HCT116 (cell line): ENCODE results near the gene SLC50A1. TPM values are rescaled to one million over a fixed set of nuclear protein-coding genes. Genes with fewer than 3 reads are reported as not detected.

Experiments
- ATAC-seq: fragments of 200-7000 bp; cut with Tn5 transposase; 2 replicates; pipeline ENCODE4 v1.9.1; 2020; ENCODE audit warnings: mild to moderate bottlenecking, moderate library complexity
- BruUV-seq: library from RNA; stranded (reverse); fragments of 400-500 nt; replicated peaks from 2 replicates; lab custom pipeline; 2021; lab: Mats Ljungman, UMichigan
- CTCF ChIA-PET: fragments of 300-600 bp; sonication (Branson Sonifier 250); formaldehyde crosslinking; loops from one replicate; lab custom pipeline; 2021; ENCODE audit warnings: antibody characterized with exemption; lab: Charles Lee
- POLR2A ChIA-PET: fragments of 300-600, 350-600 bp; sonication (Branson Sonifier 250); formaldehyde crosslinking; loops from one replicate; lab custom pipeline; 2021; ENCODE audit warnings: antibody characterized with exemption; lab: Charles Lee
- RAD21 ChIA-PET, 2 experiments: fragments of 300-600 bp; sonication (Branson Sonifier 250); formaldehyde crosslinking; loops; one replicate each; lab custom pipeline; 2023; ENCODE audit warnings: low total read pairs in 2 of 2; ENCODE audit not compliant: uncharacterized antibody in 2 of 2, unreplicated experiment in 2 of 2, low non-redundant PET in 1 of 2; lab: Charles Lee
- DNase-seq: peaks from one replicate; pipeline ENCODE4 v3.0.0-alpha.2; 2010; ENCODE audit warnings: low read depth, low spot score
- H2AFZ ChIP-seq: fragments of 200-600 bp; shearing (Covaris generic), sonication (generic); 2 replicates; pipeline ENCODE4 v1.6.1; 2017; ENCODE audit warnings: low read depth, mixed run types, mixed read lengths, antibody characterized with exemption, low read length; ENCODE audit not compliant: poor library complexity, severe bottlenecking
- H3K27ac ChIP-seq: 2 replicates; pipeline ENCODE4 v1.5.1; 2012; ENCODE audit warnings: low read depth, low read length
- H3K27me3 ChIP-seq: fragments of 200-600 bp; sonication (generic); 2 replicates; pipeline ENCODE4 v1.6.1; 2016; ENCODE audit warnings: mixed run types, low read length, mixed read lengths; ENCODE audit not compliant: insufficient read depth
- H3K36me3 ChIP-seq, 2 experiments: fragments of 200-500 bp in 1 of 2; fragments of 200-600 bp in 1 of 2; sonication (Bioruptor generic) in 1 of 2; sonication (generic) in 1 of 2; 2 replicates each; pipeline versions ENCODE4 v1.5.1 to v1.6.1; 2014 to 2016; ENCODE audit warnings: low read length in 2 of 2, inconsistent platforms in 1 of 2, mixed read lengths in 1 of 2, mixed run types in 1 of 2; ENCODE audit not compliant: insufficient read depth in 2 of 2, control insufficient read depth in 1 of 2
- H3K4me1 ChIP-seq, 2 experiments: fragments of 200-600 bp in 1 of 2; sonication (generic) in 1 of 2; 2 replicates each; pipeline versions ENCODE4 v1.5.1 to v1.6.1; 2012 to 2017; ENCODE audit warnings: low read length in 2 of 2, inconsistent platforms in 1 of 2, mild to moderate bottlenecking in 1 of 2, mixed read lengths in 1 of 2, mixed run types in 1 of 2, moderate library complexity in 1 of 2; ENCODE audit not compliant: insufficient read depth in 2 of 2, control insufficient read depth in 1 of 2
- H3K4me2 ChIP-seq: fragments of 200-600 bp; sonication (generic); 2 replicates; pipeline ENCODE4 v1.6.1; 2017; ENCODE audit warnings: mixed run types, low read length, mixed read lengths
- H3K4me3 ChIP-seq, 2 experiments: fragments of 200-600 bp in 1 of 2; sonication (generic) in 1 of 2; replicated peaks in 1 of 2; 2 replicates each; pipeline ENCODE4 v1.5.1; 2011 to 2016; ENCODE audit warnings: low read length in 2 of 2, control low read depth in 1 of 2, low read depth in 1 of 2, mild to moderate bottlenecking in 1 of 2, mixed read lengths in 1 of 2, mixed run types in 1 of 2
- H3K79me2 ChIP-seq: fragments of 200-600 bp; sonication (generic); 2 replicates; pipeline ENCODE4 v1.6.1; 2017; ENCODE audit warnings: mild to moderate bottlenecking, mixed run types, low read length, moderate library complexity, mixed read lengths; ENCODE audit not compliant: insufficient read depth
- H3K9ac ChIP-seq: fragments of 200-600 bp; sonication (generic); 2 replicates; pipeline ENCODE4 v1.6.1; 2016; ENCODE audit warnings: low read length, mixed read lengths
- H3K9me2 ChIP-seq: fragments of 200-600 bp; sonication (generic), shearing (Covaris generic); 2 replicates; pipeline ENCODE4 v1.6.1; 2017; ENCODE audit warnings: mixed run types, mild to moderate bottlenecking, moderate library complexity; ENCODE audit not compliant: insufficient read depth
- H3K9me3 ChIP-seq, 2 experiments: fragments of 200-500 bp in 1 of 2; fragments of 200-600 bp in 1 of 2; sonication (Bioruptor generic) in 1 of 2; sonication (generic) in 1 of 2; 2 replicates each; pipeline ENCODE4 v1.6.1; 2014 to 2017; ENCODE audit warnings: low read length in 2 of 2, mixed read lengths in 2 of 2, inconsistent platforms in 1 of 2, low read depth in 1 of 2, mild to moderate bottlenecking in 1 of 2, mixed run types in 1 of 2, moderate library complexity in 1 of 2; ENCODE audit not compliant: control insufficient read depth in 1 of 2, insufficient read depth in 1 of 2
- H4K20me1 ChIP-seq: fragments of 200-600 bp; sonication (generic), shearing (Covaris generic); 2 replicates; pipeline ENCODE4 v1.6.1; 2017; ENCODE audit warnings: mixed run types, mild to moderate bottlenecking, moderate library complexity; ENCODE audit not compliant: insufficient read depth
- CTCF ChIP-seq, 3 experiments: fragments of 200-600 bp in 1 of 3; sonication (generic) in 1 of 3; IDR thresholded peaks in 2 of 3; conservative IDR thresholded peaks in 1 of 3; 2 replicates each; pipeline ENCODE4 v1.5.1; 2012 to 2017; ENCODE audit warnings: low read depth in 2 of 3, low read length in 2 of 3, antibody characterized with exemption in 1 of 3, borderline replicate concordance in 1 of 3, control low read depth in 1 of 3, mild to moderate bottlenecking in 1 of 3, mixed read lengths in 1 of 3, mixed run types in 1 of 3, moderate library complexity in 1 of 3; ENCODE audit not compliant: insufficient read depth in 1 of 3
- ELF1 ChIP-seq: IDR thresholded peaks from 2 replicates; pipeline ENCODE4 v1.6.1; 2012; ENCODE audit warnings: low read depth, borderline replicate concordance
- EZH2 ChIP-seq: fragments of 200-600 bp; sonication (generic); IDR thresholded peaks from 2 replicates; pipeline ENCODE4 v1.6.1; 2017; ENCODE audit warnings: antibody characterized with exemption, mixed run types
- MAX ChIP-seq: IDR thresholded peaks from 2 replicates; pipeline ENCODE4 v1.6.1; 2012
- POLR2A ChIP-seq: IDR thresholded peaks from 2 replicates; pipeline ENCODE4 v1.7.0; 2011; ENCODE audit warnings: borderline replicate concordance; ENCODE audit not compliant: insufficient read depth, insufficient read length; ENCODE audit errors: extremely low read depth
- SP1 ChIP-seq: IDR thresholded peaks from 2 replicates; pipeline ENCODE4 v1.6.1; 2012; ENCODE audit warnings: low read depth
- TCF7L2 ChIP-seq: IDR thresholded peaks from 2 replicates; pipeline ENCODE4 v1.7.0; 2011; ENCODE audit warnings: borderline replicate concordance, inconsistent platforms; ENCODE audit not compliant: insufficient read depth, insufficient read length; ENCODE audit errors: extremely low read depth
- ZBTB33 ChIP-seq: IDR thresholded peaks from 2 replicates; pipeline ENCODE4 v1.6.1; 2011; ENCODE audit warnings: mild to moderate bottlenecking, low read length, moderate library complexity; ENCODE audit not compliant: insufficient replicate concordance; ENCODE audit errors: extremely low read depth
- intact Hi-C: fragments of 100-400 bp; cut with micrococcal nuclease; formaldehyde crosslinking; loops from 2 replicates; pipeline ENCODE4 v1.10.0; 2022
- total RNA-seq: library from RNA; stranded (reverse); gene quantifications from one replicate; pipeline ENCODE4 v1.2.1, GENCODE V29; 2021; ENCODE audit not compliant: unreplicated experiment

The SLC50A1 gene
- total RNA-seq, 1 experiment from 2014 or later = 49.9 TPM

DNA sequence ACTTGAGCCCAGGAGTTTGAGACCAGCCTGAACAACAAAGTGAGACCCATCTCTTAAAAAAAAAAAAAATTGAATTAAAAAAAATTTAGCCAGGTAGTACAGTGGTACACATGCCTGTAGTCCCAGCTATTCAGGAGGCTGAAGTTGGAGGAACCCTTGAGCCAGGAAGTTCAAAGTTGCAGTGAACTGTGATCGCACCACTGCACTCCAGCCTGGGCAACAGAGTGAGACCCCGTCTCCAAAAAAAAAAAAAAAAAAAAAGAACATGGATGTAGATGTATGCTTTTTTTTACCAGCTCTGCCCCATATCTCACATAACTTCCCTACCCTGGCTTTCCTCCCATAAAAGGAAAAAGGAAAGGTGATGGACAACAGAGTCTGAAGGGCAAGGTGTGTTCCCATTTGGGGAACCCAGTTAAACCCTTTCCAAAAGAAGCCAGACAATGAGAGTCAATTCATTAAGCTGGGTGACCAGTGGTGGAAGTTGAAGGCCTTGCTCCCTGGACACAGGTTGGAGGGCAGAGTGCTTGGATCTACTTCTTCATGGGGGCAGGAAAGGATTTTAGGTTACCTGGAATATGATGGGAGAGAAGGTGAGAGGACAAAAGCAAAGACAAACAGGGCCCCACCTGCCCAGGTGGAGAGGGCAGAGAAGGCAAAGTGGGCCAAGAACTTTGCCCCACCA is 34.6 kb downstream of the SLC50A1 start:
- no peaks in the 10 kb centered on the region for H4K20me1 ChIP-seq
- H3K9me2 ChIP-seq = no peaks in the 10 kb centered on the region
- peaks cover 9 to 35% of the 10 kb centered on the region in 2 experiments; a peak in 3 of 4 replicates for H3K4me1 ChIP-seq
- H3K36me3 ChIP-seq = peaks cover 2 to 7% of the 10 kb centered on the region in 2 experiments; a peak in 3 of 4 replicates
- no peak overlapping the region for H3K9ac ChIP-seq
- H3K9me3 ChIP-seq = no peaks in the 10 kb centered on the region
- no peak overlapping the region for H2AFZ ChIP-seq
- no peaks in the 10 kb centered on the region for H3K27me3 ChIP-seq
- ChIA-PET POLR2A (no interaction called here), RAD21 (no interaction called here), CTCF (interaction anchor here (0.7 to 3.6 kb wide), 3 partner anchors 11 to 85 kb away, joined by 4 to 21 read pairs (median 5); no protein-coding TSS in a partner anchor)
- H3K79me2 ChIP-seq = peaks cover 25% of the 10 kb centered on the region
- H3K4me3 ChIP-seq = no peak overlapping the region
- intact Hi-C loops = loop anchor here (10.0 kb wide), 1 partner anchor 155 kb away; the partner anchor contains the start of gene RUSC1
- DNase-seq (no peak), ATAC-seq (no peak)
- H3K27ac ChIP-seq = no peak overlapping the region
- TF ChIP-seq SP1 (no peak), EZH2 (no peak), CTCF (IDR thresholded peaks at IDR 0.05 in 2 of 3, conservative IDR thresholded peaks at IDR 0.05 in 1 of 3; ENCODE audit: borderline replicate concordance in 1 of 3, insufficient read depth in 1 of 3, low read depth in 2 of 3, low read length in 2 of 3) (no peak), ELF1 (no peak), MAX (no peak), POLR2A (no peak), ZBTB33 (no peak), TCF7L2 (no peak)
- TSS peak; percentile 19 for BruUV-seq
- no peak overlapping the region for H3K4me2 ChIP-seq
